Loucy (cell line): Measurements from ENCODE around the gene B3GLCT.

ENCODE experiments used
- H2AFZ ChIP-seq: fragments of 200-600 bp; sonication (generic); 2 replicates; pipeline ENCODE4 v1.6.0; 2016; ENCODE audit warnings: antibody characterized with exemption, mild to moderate bottlenecking, low read length, moderate library complexity
- H3F3A ChIP-seq: fragments of 200-600 bp; 2 replicates; pipeline ENCODE4 v1.6.0; 2016; ENCODE audit warnings: antibody characterized with exemption, low read depth, mild to moderate bottlenecking
- H3K27me3 ChIP-seq: fragments of 200-600 bp; sonication (generic); 2 replicates; pipeline ENCODE4 v1.6.1; 2014; ENCODE audit warnings: low read length, mild to moderate bottlenecking; ENCODE audit not compliant: insufficient read depth, poor library complexity, severe bottlenecking
- H3K36me3 ChIP-seq: fragments of 200-600 bp; sonication (generic); 2 replicates; pipeline ENCODE4 v1.6.1; 2016; ENCODE audit warnings: low read length; ENCODE audit not compliant: insufficient read depth
- H3K4me1 ChIP-seq: fragments of 200-600 bp; sonication (generic); 2 replicates; pipeline ENCODE4 v1.5.1; 2014; ENCODE audit warnings: low read length, mild to moderate bottlenecking; ENCODE audit not compliant: insufficient read depth, poor library complexity, severe bottlenecking
- H3K4me2 ChIP-seq: fragments of 200-600 bp; sonication (generic); 2 replicates; pipeline ENCODE4 v1.6.0; 2014; ENCODE audit warnings: antibody characterized with exemption, low read length, low read depth, mild to moderate bottlenecking; ENCODE audit not compliant: poor library complexity, severe bottlenecking
- H3K4me3 ChIP-seq: fragments of 200-600 bp; sonication (generic); 2 replicates; pipeline ENCODE4 v1.5.1; 2014; ENCODE audit warnings: low read length, mild to moderate bottlenecking, mixed read lengths; ENCODE audit not compliant: poor library complexity, severe bottlenecking
- H3K79me2 ChIP-seq: fragments of 200-600 bp; sonication (generic); 2 replicates; pipeline ENCODE4 v1.6.1; 2014; ENCODE audit warnings: low read length; ENCODE audit not compliant: insufficient read depth
- H3K9ac ChIP-seq: fragments of 200-600 bp; sonication (generic); 2 replicates; pipeline ENCODE4 v1.6.0; 2014; ENCODE audit warnings: mild to moderate bottlenecking, low read depth, low read length, moderate library complexity; ENCODE audit not compliant: poor library complexity, severe bottlenecking
- H3K9me2 ChIP-seq: fragments of 200-600 bp; sonication (generic); replicated peaks from 2 replicates; pipeline ENCODE4 v1.6.1; 2016; ENCODE audit warnings: low read depth, low read length, mixed read lengths
- H3K9me3 ChIP-seq: fragments of 200-600 bp; sonication (generic); 2 replicates; pipeline ENCODE4 v1.6.1; 2014; ENCODE audit warnings: mild to moderate bottlenecking, antibody characterized with exemption, low read length, low read depth; ENCODE audit not compliant: insufficient read depth
- H4K20me1 ChIP-seq: fragments of 200-600 bp; sonication (generic); 2 replicates; pipeline ENCODE4 v1.6.0; 2014; ENCODE audit warnings: antibody characterized with exemption, low read length, mild to moderate bottlenecking; ENCODE audit not compliant: insufficient read depth, poor library complexity, severe bottlenecking
- CTCF ChIP-seq: fragments of 200-600 bp; sonication (generic); conservative IDR thresholded peaks from 2 replicates; pipeline ENCODE4 v1.5.1; 2014; ENCODE audit warnings: mild to moderate bottlenecking, antibody characterized with exemption, low read length
- EZH2phosphoT487 ChIP-seq: fragments of 200-600 bp; IDR thresholded peaks from 2 replicates; pipeline ENCODE4 v1.6.1; 2018; ENCODE audit warnings: antibody characterized with exemption, mild to moderate bottlenecking, moderate library complexity, borderline replicate concordance

The B3GLCT gene

GRCh38 chr13:31154939-31155338 lies 44.8 kb upstream of the B3GLCT start:
- Histone ChIP-seq H3K9ac (no peak overlapping the region), H3K79me2 (peaks cover 61% of the 10 kb centered on the region), H3K9me3 (no peaks in the 10 kb centered on the region), H3K4me3 (no peak overlapping the region), H4K20me1 (peaks cover 48% of the 10 kb centered on the region), H3K27me3 (no peaks in the 10 kb centered on the region), H2AFZ (no peak overlapping the region), H3K4me2 (peak overlapping the region; percentile 14), H3K4me1 (peaks cover 34% of the 10 kb centered on the region), H3K36me3 (peaks cover 64% of the 10 kb centered on the region), H3F3A (no peaks in the 10 kb centered on the region), H3K9me2 (no peaks in the 10 kb centered on the region)
- TF ChIP-seq CTCF = no peak
- no peak for TF ChIP-seq EZH2phosphoT487

GRCh38 chr13:31159306-31159705 lies 40.5 kb upstream of the B3GLCT start:
- H3K79me2 ChIP-seq = peaks cover 76% of the 10 kb centered on the region
- no peaks in the 10 kb centered on the region for H3K9me2 ChIP-seq
- peaks cover 53% of the 10 kb centered on the region for H3K4me1 ChIP-seq
- no peaks in the 10 kb centered on the region for H3F3A ChIP-seq
- TF ChIP-seq EZH2phosphoT487 (no peak), CTCF (no peak)
- H3K4me3 ChIP-seq = peak overlapping the region; percentile 76
- no peak overlapping the region for H2AFZ ChIP-seq
- peaks cover 20% of the 10 kb centered on the region for H3K36me3 ChIP-seq
- peaks cover 46% of the 10 kb centered on the region for H4K20me1 ChIP-seq
- peak overlapping the region; percentile 77 for H3K9ac ChIP-seq
- no peaks in the 10 kb centered on the region for H3K27me3 ChIP-seq
- H3K9me3 ChIP-seq = no peaks in the 10 kb centered on the region
- H3K4me2 ChIP-seq = peak overlapping the region; percentile 98

GRCh38 chr13:31160857-31161556 lies 38.8 kb upstream of the B3GLCT start:
- Histone ChIP-seq H4K20me1 (peaks cover 40% of the 10 kb centered on the region), H3K4me1 (peaks cover 48% of the 10 kb centered on the region), H3K36me3 (peaks cover 4% of the 10 kb centered on the region; the same call in 1 of the 2 replicates), H3F3A (no peaks in the 10 kb centered on the region), H3K9me3 (no peaks in the 10 kb centered on the region), H3K4me2 (peak overlapping the region; percentile 98), H3K9me2 (no peaks in the 10 kb centered on the region), H3K79me2 (peaks cover 61% of the 10 kb centered on the region), H3K27me3 (no peaks in the 10 kb centered on the region), H3K9ac (peak overlapping the region; percentile 77), H2AFZ (peak overlapping the region; percentile 96; the same call in 1 of the 2 replicates), H3K4me3 (peak overlapping the region; percentile 76)
- TF ChIP-seq CTCF (no peak), EZH2phosphoT487 (no peak)
